Measurements from ENCODE around the gene NCKIPSD.

NCKIPSD gene

GRCh38 chr3:48689384-48689783 lies 3.7 kb upstream of the NCKIPSD start:
- in situ Hi-C loops (cut with HindIII; ENCODE audit: low sequenced_read_pairs) = no loop called here
- TF ChIP-seq CTCF (IDR thresholded peaks at IDR 0.05; ENCODE audit: low read depth, low read length) = no peak

GRCh38 chr3:48688737-48689075 lies 3.0 kb upstream of the NCKIPSD start:
- no peak for TF ChIP-seq CTCF (IDR thresholded peaks at IDR 0.05; ENCODE audit: low read depth, low read length)
- in situ Hi-C loops (cut with HindIII; ENCODE audit: low sequenced_read_pairs) = no loop called here
- DNase-seq (ENCODE audit: low read depth, low spot score) = no peak
- H3K4me3 ChIP-seq (ENCODE audit: low read depth, low read length) = no peak overlapping the region

More at GRCh38 chr3:48689384-48689783, 3.7 kb upstream of the NCKIPSD start:
- H3K4me3 ChIP-seq (ENCODE audit: low read depth, low read length) = no peak overlapping the region
- DNase-seq (ENCODE audit: low read depth, low spot score) = no peak

GRCh38 chr3:48688032-48688736 lies 2.5 kb upstream of the NCKIPSD start:
- no peak overlapping the region for H3K4me3 ChIP-seq (ENCODE audit: low read depth, low read length)
- DNase-seq (ENCODE audit: low read depth, low spot score) = no peak
- in situ Hi-C loops (cut with HindIII; ENCODE audit: low sequenced_read_pairs) = no loop called here
- no peak for TF ChIP-seq CTCF (IDR thresholded peaks at IDR 0.05; ENCODE audit: low read depth, low read length)

- DNase-seq (ENCODE audit: low read depth, low spot score) = no peak
- TF ChIP-seq CTCF (IDR thresholded peaks at IDR 0.05; ENCODE audit: low read depth, low read length) = no peak
- in situ Hi-C loops (cut with HindIII; ENCODE audit: low sequenced_read_pairs) = no loop called here
- no peak overlapping the region for H3K4me3 ChIP-seq (ENCODE audit: low read depth, low read length)
Measured at GRCh38 chr3:48687220-48687678, 1.5 kb upstream of the NCKIPSD start.

GRCh38 chr3:48686538-48687219 lies 964 bp upstream of the NCKIPSD start:
- TF ChIP-seq CTCF (IDR thresholded peaks at IDR 0.05; ENCODE audit: low read depth, low read length) = no peak
- no peak overlapping the region for H3K4me3 ChIP-seq (ENCODE audit: low read depth, low read length)
- in situ Hi-C loops (cut with HindIII; ENCODE audit: low sequenced_read_pairs) = no loop called here
- DNase-seq (ENCODE audit: low read depth, low spot score) = no peak

GRCh38 chr3:48685293-48685602 lies 467 bp downstream of the NCKIPSD start:
- TF ChIP-seq CTCF (IDR thresholded peaks at IDR 0.05; ENCODE audit: low read depth, low read length) = no peak
- no peak for DNase-seq (ENCODE audit: low read depth, low spot score)
- peak overlapping the region; percentile 77 for H3K4me3 ChIP-seq (ENCODE audit: low read depth, low read length)
- in situ Hi-C loops (cut with HindIII; ENCODE audit: low sequenced_read_pairs) = no loop called here
